ENCODE measurements around the gene C6orf89.

DNA sequence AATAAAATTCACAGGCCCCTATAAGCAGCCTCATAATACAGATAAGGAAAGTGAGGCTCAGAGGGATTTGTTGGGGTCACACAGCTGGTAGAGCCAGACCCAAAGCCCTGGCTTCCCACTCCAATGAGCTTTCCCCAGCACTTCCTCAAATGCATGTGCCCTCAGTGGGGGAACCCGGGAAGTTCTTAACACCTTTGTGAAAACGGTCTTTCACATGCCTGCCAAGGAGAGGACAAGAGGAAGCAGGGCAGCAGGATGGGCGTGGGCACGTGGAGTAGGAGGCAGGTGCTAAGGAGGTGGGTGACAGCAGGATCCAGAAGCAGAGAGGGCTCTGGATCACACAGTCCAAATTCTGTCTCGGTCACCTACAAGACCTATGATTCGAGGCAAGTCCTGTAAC is 69.4 kb downstream of the C6orf89 start:
- no peak for TF ChIP-seq RFX5 (IDR thresholded peaks at IDR 0.05)
- TF ChIP-seq, protein P1, sequence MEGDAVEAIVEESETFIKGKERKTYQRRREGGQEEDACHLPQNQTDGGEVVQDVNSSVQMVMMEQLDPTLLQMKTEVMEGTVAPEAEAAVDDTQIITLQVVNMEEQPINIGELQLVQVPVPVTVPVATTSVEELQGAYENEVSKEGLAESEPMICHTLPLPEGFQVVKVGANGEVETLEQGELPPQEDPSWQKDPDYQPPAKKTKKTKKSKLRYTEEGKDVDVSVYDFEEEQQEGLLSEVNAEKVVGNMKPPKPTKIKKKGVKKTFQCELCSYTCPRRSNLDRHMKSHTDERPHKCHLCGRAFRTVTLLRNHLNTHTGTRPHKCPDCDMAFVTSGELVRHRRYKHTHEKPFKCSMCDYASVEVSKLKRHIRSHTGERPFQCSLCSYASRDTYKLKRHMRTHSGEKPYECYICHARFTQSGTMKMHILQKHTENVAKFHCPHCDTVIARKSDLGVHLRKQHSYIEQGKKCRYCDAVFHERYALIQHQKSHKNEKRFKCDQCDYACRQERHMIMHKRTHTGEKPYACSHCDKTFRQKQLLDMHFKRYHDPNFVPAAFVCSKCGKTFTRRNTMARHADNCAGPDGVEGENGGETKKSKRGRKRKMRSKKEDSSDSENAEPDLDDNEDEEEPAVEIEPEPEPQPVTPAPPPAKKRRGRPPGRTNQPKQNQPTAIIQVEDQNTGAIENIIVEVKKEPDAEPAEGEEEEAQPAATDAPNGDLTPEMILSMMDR (IDR thresholded peaks at IDR 0.05), result no peak
